Activated CD4-positive, alpha-beta T cell treated with anti-CD3 and anti-CD28 coated beads, Interleukin-2, amount 10 ng/mL, durations not matched to agents 24 days and 14 days (primary cell): ENCODE measurements around the gene MTHFD1L. TPM values are rescaled to one million over a fixed set of nuclear protein-coding genes. Genes with fewer than 3 reads are reported as not detected.
A peak's percentile ranks its signal among the peaks of the same experiment; 100 is the strongest.
"Not testable (repeated sequence)": the region's sequence is repeated elsewhere in the genome, so short reads cannot be mapped to it uniquely, and the experiment has no call there.

Experiments used
- DNase-seq: peaks from one replicate; pipeline ENCODE4 v3.0.0; 2022
- H3K27ac Mint-ChIP-seq: one replicate; pipeline ENCODE4 v1.8.0; 2022; ENCODE audit warnings: mild to moderate bottlenecking, mixed read lengths
- H3K27me3 Mint-ChIP-seq: one replicate; pipeline ENCODE4 v1.8.0; 2022; ENCODE audit warnings: mixed read lengths
- H3K36me3 Mint-ChIP-seq: one replicate; pipeline ENCODE4 v1.8.0; 2022; ENCODE audit warnings: low read depth, mild to moderate bottlenecking, mixed read lengths
- H3K4me1 Mint-ChIP-seq: one replicate; pipeline ENCODE4 v1.8.0; 2021; ENCODE audit warnings: mixed read lengths
- H3K4me3 Mint-ChIP-seq: one replicate; pipeline ENCODE4 v1.8.0; 2022; ENCODE audit warnings: mild to moderate bottlenecking, moderate library complexity, mixed read lengths
- H3K9me3 Mint-ChIP-seq: one replicate; pipeline ENCODE4 v1.8.0; 2021; ENCODE audit warnings: mixed read lengths
- intact Hi-C: fragments of 100-400 bp; cut with micrococcal nuclease; formaldehyde crosslinking; loops from one replicate; pipeline ENCODE4 v1.15.1; 2023
- total RNA-seq: library from RNA; stranded (reverse); gene quantifications from 2 replicates; pipeline ENCODE4 v1.2.3, GENCODE V29; 2022

Gene MTHFD1L
- total RNA-seq, 1 donor from 2014 or later: 136 TPM

DNA sequence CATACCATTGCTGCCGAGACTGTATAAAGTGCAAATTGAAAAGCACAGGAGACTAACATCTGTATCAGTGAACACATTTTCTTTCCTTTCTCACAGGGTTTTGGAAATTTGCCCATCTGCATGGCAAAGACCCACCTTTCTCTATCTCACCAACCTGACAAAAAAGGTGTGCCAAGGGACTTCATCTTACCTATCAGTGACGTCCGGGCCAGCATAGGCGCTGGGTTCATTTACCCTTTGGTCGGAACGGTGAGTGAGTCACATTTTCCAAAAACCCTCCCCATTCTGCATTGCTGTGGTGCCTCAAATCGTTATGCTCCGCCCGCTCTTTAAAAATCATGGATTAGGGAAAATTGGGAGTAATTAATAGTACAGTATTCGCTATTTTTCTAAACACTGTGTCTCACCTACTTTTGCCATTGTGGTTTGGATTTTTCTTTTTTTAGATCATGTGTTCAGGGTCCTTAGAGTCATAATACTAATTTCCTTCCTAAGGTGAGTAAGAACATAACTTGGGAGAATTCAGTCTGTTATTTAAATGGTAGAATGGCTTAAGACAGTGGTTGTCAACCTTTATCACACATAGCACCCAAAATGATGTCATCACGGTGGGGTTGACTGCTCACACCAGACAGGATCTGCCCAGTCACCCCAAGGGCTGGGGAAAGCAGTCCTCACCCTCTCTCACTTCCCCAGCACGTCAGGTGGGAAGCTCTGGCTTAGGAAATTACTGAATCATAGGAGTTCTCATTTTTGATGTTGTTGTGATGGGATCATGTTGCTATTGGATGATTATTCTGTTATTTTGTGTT, 171.6 kb downstream of the MTHFD1L start:
- H3K27me3 Mint-ChIP-seq: no peaks in the 10 kb centered on the region
- H3K9me3 Mint-ChIP-seq: no peaks in the 10 kb centered on the region
- H3K27ac Mint-ChIP-seq: peak overlapping the region; percentile 59
- H3K36me3 Mint-ChIP-seq: peaks cover 54% of the 10 kb centered on the region
- peaks cover 17% of the 10 kb centered on the region for H3K4me1 Mint-ChIP-seq
- DNase-seq: no peak
- no peak overlapping the region for H3K4me3 Mint-ChIP-seq
- intact Hi-C loops: no loop called here

DNA sequence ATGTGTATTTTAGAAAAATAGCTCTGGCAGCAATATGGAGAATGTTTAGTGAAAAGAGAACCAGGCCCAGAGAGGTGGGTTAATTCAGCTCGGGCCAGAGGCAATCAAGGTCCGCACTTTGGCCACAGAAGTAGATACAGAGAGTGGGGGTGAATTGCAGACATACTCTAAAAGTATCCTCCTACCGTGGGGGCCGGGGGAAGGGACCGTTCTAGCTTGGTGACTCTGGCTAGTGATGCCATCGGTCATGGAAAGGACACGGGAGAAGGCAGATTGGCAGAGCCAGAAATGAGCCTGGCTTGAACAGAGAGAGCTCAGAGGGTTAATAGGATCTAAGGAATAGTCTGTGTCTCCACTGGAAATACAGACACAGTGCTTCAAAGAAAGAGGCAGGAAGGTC, 173.1 kb downstream of the MTHFD1L start:
- Mint-ChIP-seq H3K27me3 (no peaks in the 10 kb centered on the region), H3K9me3 (no peaks in the 10 kb centered on the region), H3K4me3 (no peak overlapping the region), H3K36me3 (peaks cover 49% of the 10 kb centered on the region), H3K4me1 (peaks cover 17% of the 10 kb centered on the region), H3K27ac (peak overlapping the region; percentile 10)
- DNase-seq: no peak
- intact Hi-C loops: no loop called here

DNA sequence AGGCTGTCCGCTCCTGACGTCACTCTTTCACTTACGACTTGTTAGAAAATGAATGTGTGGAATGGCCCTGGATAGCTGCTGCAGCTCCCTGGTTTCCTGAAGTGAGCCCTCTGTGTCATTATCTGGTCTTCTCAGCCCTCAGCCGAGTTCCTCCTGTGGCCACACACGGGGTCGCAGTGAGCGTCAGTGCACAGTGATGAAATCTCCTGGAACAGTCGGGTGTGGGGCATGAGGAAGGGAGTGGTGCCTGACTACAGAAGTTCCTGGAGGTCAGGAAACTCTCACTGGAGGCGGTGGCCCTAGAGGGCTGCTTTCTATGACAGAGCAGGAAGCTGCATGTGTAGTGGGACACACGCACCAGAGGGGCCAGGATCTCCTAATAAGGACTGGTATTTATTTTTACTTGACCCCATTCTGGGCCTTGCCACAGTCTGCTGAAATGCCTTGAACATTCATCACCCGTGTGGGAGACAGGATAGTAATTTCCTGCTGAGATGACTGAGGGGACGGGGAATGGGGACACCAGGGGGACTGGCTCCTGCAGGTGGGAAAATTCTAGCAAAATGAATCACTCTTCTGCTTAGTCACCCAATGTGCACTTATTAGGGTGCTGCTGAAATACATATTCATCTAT, 175.5 kb downstream of the MTHFD1L start:
- H3K4me3 Mint-ChIP-seq, H3K9me3 Mint-ChIP-seq, DNase-seq, H3K27me3 Mint-ChIP-seq, H3K27ac Mint-ChIP-seq, intact Hi-C loops: not testable (repeated sequence)
- peaks cover 18% of the 10 kb centered on the region for H3K4me1 Mint-ChIP-seq
- peaks cover 49% of the 10 kb centered on the region for H3K36me3 Mint-ChIP-seq

DNA sequence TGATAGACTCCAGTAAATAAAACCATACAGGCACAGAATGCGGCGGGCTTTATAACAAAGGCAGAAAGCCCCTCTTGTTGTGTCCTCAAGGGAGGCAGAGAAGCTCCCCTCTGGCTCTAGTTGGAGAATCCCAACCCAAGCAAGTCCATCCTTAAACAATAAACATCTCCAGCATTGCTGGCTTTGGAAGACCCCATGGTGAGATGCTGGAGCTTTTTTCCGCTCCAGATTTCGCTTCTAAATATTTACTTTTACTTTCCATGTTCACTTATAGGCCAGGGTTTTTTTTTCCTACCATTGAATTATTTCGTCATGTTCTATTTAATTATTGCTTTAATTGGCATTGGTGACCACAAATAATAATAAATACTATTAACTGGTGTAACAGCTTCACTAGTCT, 176.2 kb downstream of the MTHFD1L start:
- Mint-ChIP-seq H3K9me3 (peaks cover 4% of the 10 kb centered on the region), H3K4me3 (no peak overlapping the region), H3K4me1 (peaks cover 13% of the 10 kb centered on the region), H3K27ac (no peak overlapping the region), H3K27me3 (no peaks in the 10 kb centered on the region), H3K36me3 (peaks cover 49% of the 10 kb centered on the region)
- no peak for DNase-seq
- intact Hi-C loops: no loop called here

DNA sequence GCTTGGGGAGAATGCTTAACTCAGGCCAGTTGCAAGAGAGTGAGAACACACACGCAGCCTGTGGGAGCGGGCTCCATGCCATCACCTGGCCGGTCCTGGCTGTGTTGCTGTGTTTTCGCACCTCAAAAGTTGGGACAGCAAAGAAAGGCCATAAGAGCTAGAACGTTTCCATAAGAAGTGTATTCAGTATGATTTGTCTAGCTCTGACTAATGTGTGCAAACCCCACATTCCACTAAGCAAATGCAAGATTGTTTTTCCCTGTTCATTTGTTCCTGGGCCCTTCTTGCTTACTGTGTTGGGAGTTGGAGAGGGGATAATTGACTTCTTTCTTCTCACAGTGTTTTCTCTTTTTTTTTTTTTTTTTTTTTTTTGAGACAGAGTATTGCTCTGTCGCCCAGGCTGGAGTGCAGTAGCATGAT, 177.4 kb downstream of the MTHFD1L start:
- peak overlapping the region; percentile 60 for H3K27ac Mint-ChIP-seq
- H3K4me3 Mint-ChIP-seq, H3K4me1 Mint-ChIP-seq, H3K27me3 Mint-ChIP-seq, intact Hi-C loops, DNase-seq: not testable (repeated sequence)
- H3K9me3 Mint-ChIP-seq: peaks cover 12% of the 10 kb centered on the region
- peaks cover 49% of the 10 kb centered on the region for H3K36me3 Mint-ChIP-seq

DNA sequence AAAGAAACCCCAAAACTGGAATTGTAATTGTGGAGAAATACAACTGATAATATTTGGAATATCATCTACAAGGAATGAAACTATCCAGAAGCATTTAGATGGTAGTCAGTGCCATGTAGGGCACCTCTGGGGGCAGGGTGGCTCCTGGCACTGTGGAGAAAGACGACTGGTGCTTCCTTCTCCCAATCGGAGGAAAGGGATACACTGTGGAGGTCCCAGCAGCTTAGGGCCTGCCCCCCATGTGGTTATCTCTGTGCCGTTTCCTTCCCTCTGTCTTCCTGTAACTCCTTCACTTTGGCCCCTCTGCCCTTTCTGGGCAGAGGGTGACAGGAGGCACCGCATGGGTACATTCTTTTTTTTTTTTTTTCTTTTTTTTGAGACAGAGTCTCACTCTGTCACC, 178.4 kb downstream of the MTHFD1L start:
- Mint-ChIP-seq H3K4me1 (peaks cover 5% of the 10 kb centered on the region), H3K27ac (no peak overlapping the region), H3K36me3 (peaks cover 49% of the 10 kb centered on the region), H3K27me3 (no peaks in the 10 kb centered on the region), H3K4me3 (no peak overlapping the region), H3K9me3 (peaks cover 17% of the 10 kb centered on the region)
- intact Hi-C loops: no loop called here
- DNase-seq: no peak

DNA sequence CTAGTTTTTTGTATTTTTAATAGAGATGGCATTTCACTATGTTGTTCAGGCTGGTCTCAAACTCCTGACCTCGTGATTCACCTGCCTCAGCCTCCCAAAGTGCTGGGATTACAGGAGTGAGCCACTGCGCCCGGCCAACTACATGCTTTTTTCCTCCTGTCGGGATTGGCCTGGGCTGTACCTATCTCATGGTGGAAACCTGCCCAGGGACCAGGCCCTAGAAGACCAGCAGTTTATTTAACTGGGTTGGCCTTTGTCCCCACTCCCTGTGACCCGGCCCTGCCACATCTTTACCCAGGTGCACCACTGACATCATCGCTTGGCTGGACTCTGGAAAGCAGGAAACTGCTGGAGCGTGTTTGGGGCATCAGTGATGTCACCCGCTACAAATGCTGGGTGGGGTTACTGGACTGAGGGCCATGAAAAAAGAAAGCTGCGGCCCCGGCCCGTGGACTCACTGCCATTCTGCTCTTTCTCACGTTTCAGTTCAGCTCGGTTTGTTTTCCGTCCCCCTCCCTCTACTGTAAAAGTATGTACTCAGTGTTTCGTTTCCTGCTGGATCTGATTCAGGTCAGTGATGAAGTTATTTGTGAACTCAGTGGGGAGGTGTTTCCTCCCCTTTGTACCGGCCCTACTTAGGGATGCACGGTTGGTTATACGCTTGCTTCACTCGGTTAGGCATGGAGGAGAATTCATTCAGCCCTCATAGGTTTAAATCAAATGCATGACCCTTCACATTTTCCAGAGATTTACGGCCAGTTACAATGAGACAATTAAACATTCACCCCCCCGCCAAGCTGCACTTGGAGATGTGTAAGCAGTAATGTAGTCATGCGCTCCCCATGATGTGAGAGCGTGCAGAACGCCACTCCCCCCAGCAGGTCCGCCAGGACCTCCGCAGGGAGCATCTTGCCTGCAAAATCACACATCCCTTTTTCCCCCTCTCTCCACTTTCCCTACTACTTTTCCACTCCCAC, 179.3 kb downstream of the MTHFD1L start:
- no peak for DNase-seq
- H3K36me3 Mint-ChIP-seq: peaks cover 47% of the 10 kb centered on the region
- H3K4me1 Mint-ChIP-seq: peaks cover 5% of the 10 kb centered on the region
- H3K4me3 Mint-ChIP-seq: no peak overlapping the region
- H3K27ac Mint-ChIP-seq: no peak overlapping the region
- peaks cover 17% of the 10 kb centered on the region for H3K9me3 Mint-ChIP-seq
- intact Hi-C loops: no loop called here
- no peaks in the 10 kb centered on the region for H3K27me3 Mint-ChIP-seq

DNA sequence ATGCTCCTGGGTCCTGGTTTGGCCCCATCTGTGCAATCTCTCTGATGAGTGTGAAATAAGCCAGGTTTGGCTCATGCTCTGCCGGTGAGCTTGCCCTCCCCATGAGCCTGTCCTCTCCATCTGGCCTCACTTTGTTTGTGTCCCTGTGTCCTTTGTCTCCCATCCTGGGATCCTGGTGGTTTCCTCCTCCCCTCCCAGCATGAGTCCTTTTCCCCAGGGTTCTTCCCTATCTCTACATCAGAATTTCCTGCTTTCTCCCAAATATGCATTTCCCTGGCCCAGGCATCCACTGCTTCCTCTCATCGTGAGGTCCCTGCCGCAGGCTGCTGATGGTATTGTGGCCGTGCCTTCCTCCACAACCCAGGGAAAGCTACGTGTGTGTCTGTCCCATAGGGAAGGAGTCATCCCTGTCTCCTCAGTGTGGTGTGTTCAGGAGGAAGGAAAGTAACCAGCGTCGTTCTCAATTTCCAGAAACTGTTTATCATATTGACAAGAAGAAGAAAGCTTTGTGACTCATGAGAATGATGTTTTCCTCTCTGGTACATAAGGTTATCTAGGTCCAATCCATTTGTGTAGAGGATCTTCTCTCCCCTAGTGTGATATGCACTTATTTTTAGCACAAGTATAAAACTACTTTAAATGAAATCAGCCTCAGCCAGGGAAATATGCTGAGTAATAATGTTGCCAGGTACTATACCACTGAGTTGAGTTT, 180.2 kb downstream of the MTHFD1L start:
- H3K9me3 Mint-ChIP-seq: peaks cover 17% of the 10 kb centered on the region
- DNase-seq, H3K4me1 Mint-ChIP-seq, H3K4me3 Mint-ChIP-seq, intact Hi-C loops, H3K27ac Mint-ChIP-seq, H3K27me3 Mint-ChIP-seq: not testable (repeated sequence)
- peaks cover 49% of the 10 kb centered on the region for H3K36me3 Mint-ChIP-seq

DNA sequence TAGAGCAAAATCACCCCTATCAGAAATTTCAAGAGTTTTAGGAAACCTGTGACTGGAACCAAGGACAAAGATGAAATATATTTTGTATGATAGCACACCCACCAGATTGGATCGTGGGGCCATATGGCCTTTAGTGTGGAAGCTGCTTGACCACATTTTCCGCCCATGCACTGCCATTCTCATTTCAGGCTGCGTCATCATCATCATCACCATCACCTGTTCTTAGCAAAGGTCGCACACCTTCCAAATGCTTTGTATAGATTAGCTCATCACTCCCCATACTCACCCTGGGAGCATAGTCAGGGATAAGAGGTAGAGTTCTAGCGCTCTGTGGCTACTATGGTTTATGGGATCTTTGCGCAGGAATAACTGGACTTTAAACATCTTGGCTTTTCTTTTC, 185.7 kb downstream of the MTHFD1L start:
- no peak for DNase-seq
- H3K9me3 Mint-ChIP-seq: peaks cover 13% of the 10 kb centered on the region
- no peak overlapping the region for H3K4me3 Mint-ChIP-seq
- H3K27ac Mint-ChIP-seq: no peak overlapping the region
- intact Hi-C loops: no loop called here
- H3K27me3 Mint-ChIP-seq: no peaks in the 10 kb centered on the region
- no peaks in the 10 kb centered on the region for H3K4me1 Mint-ChIP-seq
- peaks cover 45% of the 10 kb centered on the region for H3K36me3 Mint-ChIP-seq

DNA sequence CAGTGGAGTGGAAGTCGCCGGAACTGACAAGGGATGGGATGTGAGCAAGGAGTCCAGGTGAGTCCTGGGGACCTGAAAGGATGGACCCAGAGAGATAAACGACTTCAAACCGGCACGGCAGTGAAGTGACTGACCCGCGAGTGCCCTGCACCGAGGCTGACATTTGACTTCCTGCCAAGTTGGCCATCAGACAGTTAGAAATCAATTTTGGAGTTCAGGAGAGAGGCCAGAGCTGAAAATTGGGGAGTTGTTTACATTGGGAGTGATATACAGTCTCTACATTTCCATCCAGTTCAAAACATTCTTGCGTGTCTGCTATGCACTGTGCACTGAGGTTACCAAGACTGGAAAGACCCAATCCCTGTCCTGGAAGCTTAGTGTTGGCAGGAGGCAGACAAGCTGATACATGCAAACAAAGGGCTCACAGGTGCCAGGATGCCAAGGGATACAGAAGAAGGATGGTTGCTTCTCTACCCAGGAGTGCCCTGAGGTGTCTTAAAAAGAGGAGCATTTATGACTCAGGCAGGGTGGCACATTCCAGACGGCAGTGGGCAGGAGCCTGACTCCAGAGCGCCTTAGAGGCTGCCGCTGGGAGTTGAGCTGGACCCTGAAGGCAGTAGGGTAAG, 186.6 kb downstream of the MTHFD1L start:
- Mint-ChIP-seq H3K4me1 (no peaks in the 10 kb centered on the region), H3K4me3 (no peak overlapping the region), H3K36me3 (peaks cover 38% of the 10 kb centered on the region), H3K9me3 (peaks cover 13% of the 10 kb centered on the region), H3K27ac (no peak overlapping the region), H3K27me3 (no peaks in the 10 kb centered on the region)
- no peak for DNase-seq
- intact Hi-C loops: no loop called here

DNA sequence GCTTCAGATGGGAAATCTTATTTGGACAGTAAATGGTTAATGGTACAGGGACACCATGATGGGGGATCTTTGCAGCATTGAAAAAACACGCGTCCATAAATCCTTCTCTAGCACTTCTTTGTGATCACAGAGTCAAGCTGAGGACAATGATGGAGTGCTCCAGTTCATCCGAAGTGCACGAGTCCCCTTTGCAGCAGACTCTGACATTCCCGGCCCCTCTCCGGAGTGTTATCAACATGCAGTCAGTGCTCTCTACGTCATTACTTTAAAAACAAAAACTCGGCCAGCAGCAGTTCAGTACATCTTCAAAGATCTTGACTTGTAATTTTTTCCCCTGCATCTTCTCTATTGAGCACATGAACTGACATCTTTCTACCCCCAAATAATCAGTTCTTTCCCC, 188.8 kb downstream of the MTHFD1L start:
- Mint-ChIP-seq H3K4me1 (no peaks in the 10 kb centered on the region), H3K27ac (no peak overlapping the region), H3K9me3 (no peaks in the 10 kb centered on the region), H3K27me3 (no peaks in the 10 kb centered on the region), H3K4me3 (no peak overlapping the region), H3K36me3 (peaks cover 22% of the 10 kb centered on the region)
- DNase-seq: no peak
- intact Hi-C loops: no loop called here

DNA sequence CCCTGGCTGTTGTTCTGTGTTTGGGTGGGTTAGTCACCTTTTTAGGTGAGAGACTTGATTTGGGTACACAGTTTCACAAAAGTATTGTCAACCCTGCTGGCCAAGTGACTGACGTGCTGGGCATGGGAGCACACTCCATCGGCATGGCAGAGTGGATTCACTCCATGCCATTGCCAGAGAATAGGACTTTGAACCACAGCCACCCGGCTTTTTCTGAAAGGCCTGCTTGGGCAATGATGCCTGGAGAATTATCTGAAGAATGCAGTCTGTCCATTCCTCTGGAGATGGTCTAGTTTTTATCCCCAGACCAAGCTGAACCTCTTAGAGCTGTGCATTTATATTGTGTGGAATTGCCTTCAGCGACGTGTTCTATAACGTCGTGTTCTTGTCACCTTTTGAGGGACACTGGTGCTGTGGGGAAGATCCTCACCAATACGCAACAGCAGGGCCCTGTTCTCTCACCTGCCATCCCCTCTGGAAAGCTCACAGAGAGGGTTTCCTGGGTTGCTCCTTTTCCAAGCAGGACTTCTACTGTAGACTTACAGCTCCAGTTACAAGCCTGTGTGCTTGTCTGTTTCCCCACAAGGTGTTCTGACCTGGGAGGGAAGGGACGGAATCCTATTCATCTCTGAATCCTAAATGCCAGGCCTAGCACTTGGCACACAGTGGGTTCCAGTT, 190.9 kb downstream of the MTHFD1L start:
- H3K9me3 Mint-ChIP-seq: no peaks in the 10 kb centered on the region
- DNase-seq: no peak

More for the DNA sequence above, 190.9 kb downstream of the MTHFD1L start:
- Mint-ChIP-seq H3K27ac (no peak overlapping the region), H3K27me3 (no peaks in the 10 kb centered on the region), H3K4me1 (no peaks in the 10 kb centered on the region), H3K36me3 (peaks cover 12% of the 10 kb centered on the region), H3K4me3 (no peak overlapping the region)
- intact Hi-C loops: no loop called here
